MG63 (cell line): ENCODE data around the gene XRCC1. TPM values are rescaled to one million over a fixed set of nuclear protein-coding genes. Genes with fewer than 3 reads are reported as not detected.
"Not testable (repeated sequence)": the region's sequence is repeated elsewhere in the genome, so short reads cannot be mapped to it uniquely, and the experiment has no call there.

ENCODE experiments used
- DNase-seq: peaks from one replicate; pipeline ENCODE4 v3.0.0-alpha.2; 2020
- H3K27me3 ChIP-seq: fragments of 250-450 bp; sonication (Bioruptor Pico); 2 replicates; pipeline ENCODE4 v1.5.1; 2020; ENCODE audit warnings: mild to moderate bottlenecking, moderate library complexity
- H3K36me3 ChIP-seq: fragments of 250-450 bp; sonication (Bioruptor Pico); 2 replicates; pipeline ENCODE4 v1.5.1; 2020; ENCODE audit warnings: mild to moderate bottlenecking, moderate library complexity
- H3K4me3 ChIP-seq: fragments of 250-450 bp; sonication (Bioruptor Pico); 2 replicates; pipeline ENCODE4 v1.5.1; 2020; ENCODE audit warnings: mild to moderate bottlenecking, moderate library complexity
- H3K9me3 ChIP-seq: fragments of 250-450 bp; sonication (Bioruptor Pico); 2 replicates; pipeline ENCODE4 v1.5.1; 2020; ENCODE audit warnings: mild to moderate bottlenecking, moderate library complexity
- total RNA-seq: library from RNA; depleted of rRNA; stranded (reverse); fragments of >200 nt; shearing (Covaris generic); gene quantifications from 2 replicates; pipeline ENCODE4 v1.2.3, GENCODE V29; 2014; ENCODE audit warnings: low replicate concordance

The XRCC1 gene
- total RNA-seq, 1 experiment from 2014 or later, result 59.3 TPM

- no peak for DNase-seq
- no peak overlapping the region for H3K4me3 ChIP-seq
- no peaks in the 10 kb centered on the region for H3K27me3 ChIP-seq
- no peaks in the 10 kb centered on the region for H3K9me3 ChIP-seq
- peaks cover 45% of the 10 kb centered on the region for H3K36me3 ChIP-seq
Observed at GRCh38 chr19:43591904-43592772, 16.8 kb upstream of the XRCC1 start.

GRCh38 chr19:43589678-43590077 lies 14.4 kb upstream of the XRCC1 start:
- no peak for DNase-seq
- Histone ChIP-seq H3K4me3 (no peak overlapping the region), H3K27me3 (no peaks in the 10 kb centered on the region), H3K36me3 (peaks cover 51% of the 10 kb centered on the region), H3K9me3 (no peaks in the 10 kb centered on the region)

GRCh38 chr19:43589277-43589676 lies 13.9 kb upstream of the XRCC1 start:
- H3K27me3 ChIP-seq, result no peaks in the 10 kb centered on the region
- H3K36me3 ChIP-seq, result peaks cover 47% of the 10 kb centered on the region

DNA sequence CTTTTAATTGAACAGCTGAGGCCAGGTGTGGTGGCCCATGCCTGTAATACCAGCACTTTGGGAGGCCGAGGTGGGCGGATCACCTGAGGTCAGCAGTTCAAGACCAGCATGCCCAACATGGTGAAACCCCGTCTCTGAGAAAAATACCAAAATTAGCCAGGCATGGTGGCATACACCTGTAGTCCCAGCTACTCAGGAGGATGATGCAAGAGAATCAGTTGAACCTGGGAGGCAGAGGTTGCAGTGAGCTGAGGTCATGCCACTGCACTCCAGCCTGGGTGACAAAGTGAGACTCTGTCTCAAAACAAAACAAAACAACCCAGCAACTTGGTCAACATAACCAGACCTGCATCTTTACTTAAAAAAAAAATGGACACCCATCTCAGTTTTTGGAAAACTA lies 11.7 kb upstream of the XRCC1 start:
- not testable (repeated sequence) for DNase-seq, H3K9me3 ChIP-seq, H3K27me3 ChIP-seq, H3K4me3 ChIP-seq
- peaks cover 27% of the 10 kb centered on the region for H3K36me3 ChIP-seq

More at GRCh38 chr19:43589277-43589676, 13.9 kb upstream of the XRCC1 start:
- DNase-seq, result no peak
- H3K9me3 ChIP-seq, result no peaks in the 10 kb centered on the region
- no peak overlapping the region for H3K4me3 ChIP-seq

GRCh38 chr19:43586346-43586745 lies 11.0 kb upstream of the XRCC1 start:
- DNase-seq, result no peak
- Histone ChIP-seq H3K27me3 (no peaks in the 10 kb centered on the region), H3K4me3 (no peak overlapping the region), H3K9me3 (no peaks in the 10 kb centered on the region), H3K36me3 (peaks cover 26% of the 10 kb centered on the region)

DNA sequence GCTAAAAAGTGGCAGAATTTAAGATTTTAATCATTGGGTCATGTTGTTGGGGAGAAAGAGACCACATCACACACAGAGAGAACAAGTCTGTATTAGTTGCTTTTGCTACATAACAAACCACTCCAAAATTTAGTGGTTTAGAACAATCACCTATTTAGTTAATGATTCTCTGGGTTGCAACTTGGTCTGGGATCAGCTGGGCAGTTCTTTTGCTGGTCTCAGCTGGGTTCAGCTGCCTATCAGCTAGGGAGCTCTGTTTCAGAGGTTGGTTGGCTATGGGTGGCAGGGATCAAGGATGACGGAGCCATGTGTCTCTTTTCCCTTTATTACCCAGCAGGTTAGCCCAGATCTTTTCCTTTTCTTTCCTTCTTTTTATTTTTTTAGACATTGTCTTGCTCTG lies 9.2 kb upstream of the XRCC1 start:
- H3K9me3 ChIP-seq, result no peaks in the 10 kb centered on the region
- no peak overlapping the region for H3K4me3 ChIP-seq
- H3K36me3 ChIP-seq, result peaks cover 19% of the 10 kb centered on the region
- no peak for DNase-seq
- H3K27me3 ChIP-seq, result no peaks in the 10 kb centered on the region

- no peak for DNase-seq
- Histone ChIP-seq H3K36me3 (peaks cover 12% of the 10 kb centered on the region), H3K27me3 (no peaks in the 10 kb centered on the region), H3K9me3 (no peaks in the 10 kb centered on the region), H3K4me3 (no peak overlapping the region)
Observed at GRCh38 chr19:43582495-43582894, 7.2 kb upstream of the XRCC1 start.

- H3K36me3 ChIP-seq, result peaks cover 3% of the 10 kb centered on the region; the same call in 1 of the 2 replicates
- no peak overlapping the region for H3K4me3 ChIP-seq
- H3K27me3 ChIP-seq, result no peaks in the 10 kb centered on the region
- no peak for DNase-seq
- no peaks in the 10 kb centered on the region for H3K9me3 ChIP-seq
Observed at GRCh38 chr19:43581467-43581866, 6.1 kb upstream of the XRCC1 start.

- Histone ChIP-seq H3K27me3 (no peaks in the 10 kb centered on the region), H3K36me3 (peaks cover 9% of the 10 kb centered on the region), H3K9me3 (no peaks in the 10 kb centered on the region), H3K4me3 (no peak overlapping the region)
- DNase-seq, result no peak
Observed at GRCh38 chr19:43578787-43579186, 3.5 kb upstream of the XRCC1 start.

GRCh38 chr19:43575955-43576878 lies 890 bp upstream of the XRCC1 start:
- Histone ChIP-seq H3K36me3 (peaks cover 31% of the 10 kb centered on the region), H3K9me3 (no peaks in the 10 kb centered on the region), H3K27me3 (no peaks in the 10 kb centered on the region), H3K4me3 (peak overlapping the region; percentile 96)
- no peak for DNase-seq

DNA sequence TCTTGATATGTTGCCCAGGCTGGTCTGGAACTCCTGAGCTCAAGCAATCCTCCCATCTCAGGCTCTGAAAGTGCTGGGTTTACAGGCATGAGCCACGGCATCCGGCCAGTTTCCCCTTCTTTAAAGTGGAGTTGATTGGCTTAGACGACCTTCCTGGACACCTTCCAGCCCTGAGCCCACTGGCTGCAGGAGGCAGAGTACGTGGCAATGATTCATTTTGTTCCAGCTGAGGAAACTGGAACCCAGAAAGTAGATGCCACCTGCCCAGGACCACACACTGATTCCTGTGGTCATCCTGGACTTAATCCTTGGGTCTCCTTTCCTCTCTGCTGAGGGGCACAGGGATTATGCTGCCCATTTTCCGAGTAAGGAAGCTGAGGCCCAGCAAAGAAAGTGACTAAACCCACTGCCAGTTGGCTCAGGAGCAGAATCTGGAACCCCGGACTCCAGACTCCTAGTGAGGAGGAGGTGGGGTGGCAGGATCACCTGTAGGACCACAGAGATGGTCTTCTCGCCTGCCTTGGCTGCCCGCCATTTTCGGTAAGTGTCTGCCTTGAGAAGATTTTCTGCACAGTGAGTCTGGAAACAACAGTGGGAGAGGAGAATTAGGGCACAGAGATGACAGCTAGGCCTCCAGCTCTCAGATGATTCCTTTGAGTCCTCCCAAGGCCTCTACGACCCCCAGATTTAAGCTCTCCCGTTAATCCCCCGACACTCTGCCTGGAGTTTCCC lies 737 bp downstream of the XRCC1 start:
- no peaks in the 10 kb centered on the region for H3K9me3 ChIP-seq
- no peaks in the 10 kb centered on the region for H3K27me3 ChIP-seq
- H3K4me3 ChIP-seq, result peak overlapping the region; percentile 96
- no peak for DNase-seq
- peaks cover 33% of the 10 kb centered on the region for H3K36me3 ChIP-seq

GRCh38 chr19:43572171-43572588 lies 3.1 kb downstream of the XRCC1 start:
- Histone ChIP-seq H3K36me3 (peaks cover 36% of the 10 kb centered on the region), H3K4me3 (no peak overlapping the region), H3K9me3 (no peaks in the 10 kb centered on the region), H3K27me3 (no peaks in the 10 kb centered on the region)
- DNase-seq, result no peak

DNA sequence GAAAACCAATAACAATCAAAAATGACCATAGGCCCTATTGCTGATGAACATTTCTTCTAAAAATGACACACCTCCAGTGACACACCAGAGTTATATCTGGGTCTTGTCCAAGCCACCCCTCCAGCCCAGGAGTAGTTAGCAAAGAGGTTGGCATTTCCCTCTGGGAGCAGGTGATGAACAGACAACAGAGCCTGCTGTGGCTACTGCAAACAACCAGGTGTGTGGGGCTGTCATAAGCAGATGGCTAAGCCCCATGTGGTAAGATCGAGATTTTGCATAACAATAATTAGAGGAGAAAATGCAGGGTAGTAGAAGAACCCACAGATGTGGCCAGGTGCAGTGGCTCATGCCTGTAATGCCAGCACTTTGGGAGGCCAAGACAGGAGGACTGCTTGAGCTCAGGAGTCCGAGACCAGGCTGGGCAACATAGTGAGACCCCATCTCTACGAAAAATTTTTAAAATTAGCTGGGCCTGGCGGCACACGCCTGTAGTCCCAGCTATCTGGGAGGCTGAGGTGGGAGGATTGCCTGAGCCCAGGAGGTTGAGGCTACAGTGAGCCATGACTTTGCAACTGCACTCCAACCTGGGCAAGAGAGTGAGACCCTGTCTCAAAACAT lies 5.0 kb downstream of the XRCC1 start:
- H3K4me3 ChIP-seq, result no peak overlapping the region
- H3K27me3 ChIP-seq, result no peaks in the 10 kb centered on the region
- no peaks in the 10 kb centered on the region for H3K9me3 ChIP-seq
- DNase-seq, result no peak
- peaks cover 36% of the 10 kb centered on the region for H3K36me3 ChIP-seq

DNA sequence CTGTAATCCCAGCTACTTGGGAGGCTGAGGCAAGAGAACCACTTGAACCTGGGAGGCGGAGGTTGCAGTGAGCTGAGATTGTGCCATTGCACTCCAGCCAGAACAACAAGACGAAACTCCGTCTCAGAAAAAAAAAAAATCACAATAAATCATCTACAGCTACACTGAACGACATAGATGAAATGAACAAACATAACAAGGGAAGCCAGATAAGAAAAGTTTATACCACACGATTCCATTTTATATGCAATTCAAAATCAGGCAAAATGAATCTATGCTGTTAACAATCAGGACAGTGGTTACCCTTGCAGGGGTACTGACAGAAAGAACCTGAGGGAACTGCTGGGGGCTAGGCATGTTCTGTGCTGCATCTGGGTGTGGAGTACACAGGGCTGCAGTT lies 5.7 kb downstream of the XRCC1 start:
- DNase-seq, result no peak

DNA sequence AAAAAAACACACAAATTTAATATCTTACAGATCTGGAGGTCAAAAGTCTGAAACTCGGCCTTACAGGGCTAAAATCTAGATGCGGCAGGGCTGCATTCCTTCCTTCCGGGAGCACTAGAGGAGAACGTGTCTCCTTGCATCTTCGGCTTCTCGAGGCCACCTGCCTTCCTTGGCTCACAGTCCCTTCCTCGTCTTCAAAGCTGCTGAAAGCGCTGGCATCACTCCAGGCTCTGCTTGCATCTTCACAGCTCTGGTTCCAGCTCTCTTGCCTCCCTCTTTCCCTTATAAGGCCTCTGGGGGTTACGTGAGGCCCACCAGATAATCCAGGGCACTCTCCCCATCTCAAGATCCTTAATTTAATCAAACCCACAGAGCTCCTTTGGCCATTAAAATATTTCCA lies 10.5 kb downstream of the XRCC1 start:
- Histone ChIP-seq H3K36me3 (peaks cover 38% of the 10 kb centered on the region), H3K4me3 (no peak overlapping the region), H3K9me3 (no peaks in the 10 kb centered on the region), H3K27me3 (no peaks in the 10 kb centered on the region)
- no peak for DNase-seq

More for the DNA sequence above, 5.7 kb downstream of the XRCC1 start:
- Histone ChIP-seq H3K4me3 (no peak overlapping the region), H3K9me3 (no peaks in the 10 kb centered on the region), H3K36me3 (peaks cover 40% of the 10 kb centered on the region), H3K27me3 (no peaks in the 10 kb centered on the region)

DNA sequence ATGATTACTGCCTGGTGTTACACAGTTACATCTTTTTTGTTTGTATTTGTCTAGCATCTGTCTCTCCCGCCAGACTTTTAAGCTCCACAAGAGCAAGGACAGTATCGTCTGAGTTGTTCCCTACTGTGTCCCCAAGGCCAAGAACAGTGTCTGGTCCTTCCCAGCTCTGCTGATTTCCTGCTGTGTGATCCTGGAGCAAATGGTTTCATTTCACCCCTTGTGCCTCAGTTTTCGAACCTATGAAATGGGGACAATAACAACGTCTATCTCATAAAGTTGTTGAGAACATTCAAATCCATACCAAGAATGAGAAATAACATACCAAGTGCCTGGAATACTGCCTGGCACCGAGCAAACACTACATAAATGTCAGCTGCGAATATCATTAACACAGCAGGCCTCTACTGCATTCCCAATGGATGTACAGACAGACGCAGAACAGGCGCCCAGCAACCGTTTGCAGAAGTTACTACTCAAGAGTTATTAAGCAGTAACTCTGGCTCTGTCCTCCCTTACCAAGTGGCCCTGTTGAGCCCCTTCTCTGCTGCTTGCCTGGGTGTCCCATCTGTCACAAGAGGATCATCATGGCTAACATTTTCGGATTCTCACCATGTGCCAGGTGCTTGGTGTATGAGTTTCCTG lies 11.4 kb downstream of the XRCC1 start:
- Histone ChIP-seq H3K9me3 (no peaks in the 10 kb centered on the region), H3K27me3 (no peaks in the 10 kb centered on the region), H3K4me3 (no peak overlapping the region), H3K36me3 (peaks cover 41% of the 10 kb centered on the region)
- DNase-seq, result no peak
